ENCODE results near the gene ESYT1. TPM values are rescaled to one million over a fixed set of nuclear protein-coding genes. Genes with fewer than 3 reads are reported as not detected.

The ESYT1 gene
- total RNA-seq, 1 donor from 2014 or later, result 28.0 TPM

Other genes starting within 250 kb of the ESYT1 start
- gene PYM1, start 200.4 kb upstream of the ESYT1 start, total RNA-seq, result 16.2 TPM
- 6.9 TPM for gene DGKA, start 197.1 kb upstream of the ESYT1 start, total RNA-seq
- gene PMEL, start 162.2 kb upstream of the ESYT1 start, total RNA-seq, result 0.57 TPM
- 8.4 TPM for gene CDK2, start 161.4 kb upstream of the ESYT1 start, total RNA-seq
- 128 TPM for gene RAB5B, start 154.2 kb upstream of the ESYT1 start, total RNA-seq
- 27.9 TPM for gene SUOX, start 131.0 kb upstream of the ESYT1 start, total RNA-seq
- gene IKZF4, start 107.2 kb upstream of the ESYT1 start, total RNA-seq, result 7.5 TPM
- gene RPS26, start 86.3 kb upstream of the ESYT1 start, total RNA-seq, result 41.0 TPM
- 2.9 TPM for gene ERBB3, start 48.1 kb upstream of the ESYT1 start, total RNA-seq
- 77.1 TPM for gene PA2G4, start 23.7 kb upstream of the ESYT1 start, total RNA-seq
- 1,980 TPM for gene RPL41, start 11.6 kb upstream of the ESYT1 start, total RNA-seq
- gene ZC3H10, start 10.0 kb upstream of the ESYT1 start, total RNA-seq, result 5.5 TPM
- 41.4 TPM for gene MYL6B, start 24.3 kb downstream of the ESYT1 start, total RNA-seq
- gene MYL6, start 30.1 kb downstream of the ESYT1 start, total RNA-seq, result 546 TPM
- gene SMARCC2, start 61.2 kb downstream of the ESYT1 start, total RNA-seq, result 81.4 TPM
- 55.3 TPM for gene RNF41, start 93.7 kb downstream of the ESYT1 start, total RNA-seq
- gene NABP2, start 96.1 kb downstream of the ESYT1 start, total RNA-seq, result 19.6 TPM
- gene SLC39A5, start 101.8 kb downstream of the ESYT1 start, total RNA-seq, result not detected
- 28.5 TPM for gene ANKRD52, start 130.1 kb downstream of the ESYT1 start, total RNA-seq
- 162 TPM for gene COQ10A, start 138.7 kb downstream of the ESYT1 start, total RNA-seq
- 865 TPM for gene CS, start 172.1 kb downstream of the ESYT1 start, total RNA-seq
- 32.3 TPM for gene CNPY2, start 187.7 kb downstream of the ESYT1 start, total RNA-seq
- 52.2 TPM for gene PAN2, start 205.7 kb downstream of the ESYT1 start, total RNA-seq
- gene IL23A, start 210.6 kb downstream of the ESYT1 start, total RNA-seq, result not detected
- 36.6 TPM for gene STAT2, start 231.8 kb downstream of the ESYT1 start, total RNA-seq
- not detected for gene APOF, start 234.6 kb downstream of the ESYT1 start, total RNA-seq